Natural killer cell (primary cell): ENCODE results near the gene DSCAML1. TPM values are rescaled to one million over a fixed set of nuclear protein-coding genes. Genes with fewer than 3 reads are reported as not detected.

Experiments
- ATAC-seq, 3 donors: fragments of 150-1000 bp in 2 of 3; fragments of 200-7000 bp in 1 of 3; cut with Tn5 transposase; 1 replicate in 1 of 3; 2 replicates in 2 of 3; pipeline ENCODE4 v1.10.0; 2021; ENCODE audit warnings: mild to moderate bottlenecking in 2 of 3, moderate library complexity in 2 of 3
- DNase-seq, 2 donors: peaks; one replicate each; pipeline versions ENCODE4 v3.0.0 to v3.0.0-alpha.2; 2013 to 2021; ENCODE audit warnings: mixed read lengths in 1 of 2
- H3K27ac ChIP-seq: one replicate; pipeline ENCODE4 v1.5.1; 2013; ENCODE audit warnings: mild to moderate bottlenecking, low read length
- H3K27me3 ChIP-seq: one replicate; pipeline ENCODE4 v1.6.1; 2013; ENCODE audit warnings: low read length; ENCODE audit not compliant: control insufficient read depth, insufficient read depth
- H3K36me3 ChIP-seq: one replicate; pipeline ENCODE4 v1.6.1; 2013; ENCODE audit warnings: low read length; ENCODE audit not compliant: control insufficient read depth, insufficient read depth
- H3K4me1 ChIP-seq: one replicate; pipeline ENCODE4 v1.6.1; 2013; ENCODE audit warnings: low read length; ENCODE audit not compliant: control insufficient read depth, insufficient read depth
- H3K4me3 ChIP-seq: one replicate; pipeline ENCODE4 v1.5.1; 2013; ENCODE audit warnings: low read length
- H3K9me3 ChIP-seq: one replicate; pipeline ENCODE4 v1.6.1; 2013; ENCODE audit warnings: low read length; ENCODE audit not compliant: control insufficient read depth, insufficient read depth
- H3K27ac Mint-ChIP-seq, 2 donors: one replicate each; pipeline ENCODE4 v1.8.0; 2022; ENCODE audit warnings: mild to moderate bottlenecking in 2 of 2, mixed read lengths in 2 of 2, moderate library complexity in 1 of 2
- H3K27me3 Mint-ChIP-seq, 2 donors: one replicate each; pipeline ENCODE4 v1.8.0; 2022; ENCODE audit warnings: low read depth in 2 of 2, mixed read lengths in 2 of 2
- H3K36me3 Mint-ChIP-seq: one replicate; pipeline ENCODE4 v1.8.0; 2022; ENCODE audit warnings: mixed read lengths
- H3K4me1 Mint-ChIP-seq, 2 donors: one replicate each; pipeline ENCODE4 v1.8.0; 2022; ENCODE audit warnings: mixed read lengths in 2 of 2
- H3K4me3 Mint-ChIP-seq: one replicate; pipeline ENCODE4 v1.8.0; 2022; ENCODE audit warnings: mild to moderate bottlenecking, moderate library complexity, mixed read lengths
- H3K9me3 Mint-ChIP-seq, 2 donors: one replicate each; pipeline ENCODE4 v1.8.0; 2022; ENCODE audit warnings: mixed read lengths in 2 of 2
- WGBS: methylation state at CpG from one replicate; pipeline ENCODE4 v1.1.7; 2013; ENCODE audit warnings: missing lambda C conversion rate; ENCODE audit not compliant: insufficient coverage; 5-methylcytosine and 5-hydroxymethylcytosine counted together
- intact Hi-C: fragments of 100-400 bp; cut with micrococcal nuclease; formaldehyde crosslinking; loops from one replicate; pipeline ENCODE4 v1.14.2; 2022
- total RNA-seq, 4 donors: library from RNA; stranded (reverse); fragments of 120-200 nt in 1 of 4; gene quantifications; one replicate each; pipeline versions ENCODE4 v1.2.3 to v1.2.4, GENCODE V29; 2013 to 2022
- TF ChIP-seq, protein P1 (sequence below): fragments of 200-600 bp; IDR thresholded peaks from one replicate; pipeline ENCODE4 v1.8.0; 2022; ENCODE audit warnings: antibody characterized with exemption

The DSCAML1 gene
- total RNA-seq, 3 donors from 2014 or later (not counting 1 experiment from before 2014, with no cell fraction given), result 0.66 TPM; not detected in 2

DNA sequence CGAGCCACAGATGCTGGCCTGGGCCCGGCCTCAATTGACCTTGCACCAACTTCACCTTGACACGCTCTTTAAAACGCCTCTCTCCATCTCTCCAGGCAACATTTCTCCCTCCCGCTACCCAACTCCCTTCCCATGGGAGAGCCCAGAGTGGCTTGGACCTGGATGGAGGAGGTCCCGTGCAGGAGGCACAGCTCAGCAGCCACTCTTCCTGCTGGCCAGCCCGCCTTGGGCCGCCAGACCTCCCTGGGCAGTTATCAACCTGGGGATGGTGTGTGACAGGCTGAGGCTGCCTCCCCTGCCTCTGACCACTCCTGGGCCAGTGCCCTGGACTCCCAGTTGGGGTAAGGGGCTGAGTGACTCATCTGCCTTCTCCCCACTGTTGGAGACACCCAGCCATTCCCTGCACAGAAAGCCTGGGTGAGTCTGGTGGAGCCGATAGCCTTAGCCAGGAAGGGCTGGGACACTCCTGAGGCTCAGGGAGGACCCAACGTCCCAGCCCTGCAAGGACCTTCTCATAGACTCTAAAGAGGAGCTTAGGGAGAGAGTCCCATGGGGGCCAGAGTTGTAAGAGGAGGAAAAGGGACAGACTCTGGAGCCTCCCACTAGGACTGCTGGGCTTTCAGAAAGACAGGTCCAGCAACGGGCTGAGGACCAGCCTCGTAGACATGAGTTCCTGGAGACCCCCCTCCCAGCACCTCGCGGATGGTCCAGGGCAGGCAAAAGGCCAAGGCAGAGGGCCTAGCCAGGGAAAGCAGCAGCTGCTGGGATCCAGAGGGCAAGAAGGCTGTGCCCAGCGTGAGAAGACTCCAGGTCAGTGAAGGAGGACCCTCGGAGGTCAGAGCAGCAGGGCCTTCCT, 337.7 kb downstream of the DSCAML1 start:
- H3K27ac Mint-ChIP-seq, result no peak overlapping the region
- 88% methylated on average over 16 of the region's 16 CpGs for WGBS
- peaks cover 3 to 5% of the 10 kb centered on the region in 2 donors for H3K27me3 Mint-ChIP-seq
- H3K36me3 ChIP-seq, result no peaks in the 10 kb centered on the region
- H3K4me3 Mint-ChIP-seq, result no peak overlapping the region
- no peaks in the 10 kb centered on the region for H3K4me1 Mint-ChIP-seq
- DNase-seq (no peak), ATAC-seq (no peak)
- TF ChIP-seq, protein P1, sequence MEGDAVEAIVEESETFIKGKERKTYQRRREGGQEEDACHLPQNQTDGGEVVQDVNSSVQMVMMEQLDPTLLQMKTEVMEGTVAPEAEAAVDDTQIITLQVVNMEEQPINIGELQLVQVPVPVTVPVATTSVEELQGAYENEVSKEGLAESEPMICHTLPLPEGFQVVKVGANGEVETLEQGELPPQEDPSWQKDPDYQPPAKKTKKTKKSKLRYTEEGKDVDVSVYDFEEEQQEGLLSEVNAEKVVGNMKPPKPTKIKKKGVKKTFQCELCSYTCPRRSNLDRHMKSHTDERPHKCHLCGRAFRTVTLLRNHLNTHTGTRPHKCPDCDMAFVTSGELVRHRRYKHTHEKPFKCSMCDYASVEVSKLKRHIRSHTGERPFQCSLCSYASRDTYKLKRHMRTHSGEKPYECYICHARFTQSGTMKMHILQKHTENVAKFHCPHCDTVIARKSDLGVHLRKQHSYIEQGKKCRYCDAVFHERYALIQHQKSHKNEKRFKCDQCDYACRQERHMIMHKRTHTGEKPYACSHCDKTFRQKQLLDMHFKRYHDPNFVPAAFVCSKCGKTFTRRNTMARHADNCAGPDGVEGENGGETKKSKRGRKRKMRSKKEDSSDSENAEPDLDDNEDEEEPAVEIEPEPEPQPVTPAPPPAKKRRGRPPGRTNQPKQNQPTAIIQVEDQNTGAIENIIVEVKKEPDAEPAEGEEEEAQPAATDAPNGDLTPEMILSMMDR, result no peak
- no peaks in the 10 kb centered on the region for H3K9me3 ChIP-seq
- no peaks in the 10 kb centered on the region for H3K27me3 ChIP-seq
- no peak overlapping the region for H3K27ac ChIP-seq
- H3K4me1 ChIP-seq, result no peaks in the 10 kb centered on the region
- H3K9me3 Mint-ChIP-seq, result peaks cover 0 to 3% of the 10 kb centered on the region in 2 donors
- no peaks in the 10 kb centered on the region for H3K36me3 Mint-ChIP-seq
- intact Hi-C loops, result no loop called here
- no peak overlapping the region for H3K4me3 ChIP-seq

DNA sequence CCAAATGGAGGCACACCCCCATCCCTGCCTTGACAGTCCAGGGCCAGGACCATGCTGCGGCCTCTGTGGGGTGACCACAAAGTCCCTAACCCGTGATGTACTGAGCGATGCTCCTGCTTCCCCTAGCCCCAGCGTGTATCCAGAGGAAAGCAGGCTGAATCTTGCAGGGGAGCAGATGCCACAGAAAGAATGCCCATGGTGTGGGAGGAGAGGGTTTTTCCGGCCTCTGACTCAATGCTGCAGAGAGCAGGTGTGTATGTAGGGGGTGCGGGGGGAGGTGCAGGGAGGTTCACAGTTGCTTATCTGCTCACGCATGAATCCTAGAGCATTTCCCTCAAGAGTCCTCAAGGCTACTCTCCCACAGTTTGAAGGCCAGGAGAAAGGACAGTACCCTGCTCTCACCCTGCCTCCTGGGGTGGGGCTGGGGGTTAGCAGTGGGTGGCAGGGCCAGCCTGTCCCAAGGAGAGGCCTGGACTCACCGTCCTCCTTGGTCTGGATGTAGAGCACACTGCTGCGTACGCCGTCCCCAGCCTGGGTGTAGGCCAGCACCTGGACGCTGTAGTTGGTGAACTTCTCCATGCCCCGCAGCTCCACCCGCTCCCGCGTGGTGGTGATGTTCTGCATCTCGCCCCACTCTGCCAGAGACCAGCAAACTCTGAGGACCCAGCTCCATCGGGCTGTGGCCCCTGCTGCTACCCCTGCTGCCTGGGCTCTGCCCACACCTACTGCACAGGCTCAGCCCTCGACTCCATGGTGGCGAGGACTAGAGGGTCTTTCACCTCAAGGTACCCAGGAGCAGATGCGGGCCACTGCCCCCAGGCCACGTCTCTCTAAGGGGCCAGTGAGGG, 338.5 kb downstream of the DSCAML1 start:
- Mint-ChIP-seq H3K9me3 (peaks cover 0 to 5% of the 10 kb centered on the region in 2 donors), H3K36me3 (no peaks in the 10 kb centered on the region), H3K4me3 (no peak overlapping the region), H3K4me1 (no peaks in the 10 kb centered on the region), H3K27me3 (peaks cover 8 to 12% of the 10 kb centered on the region in 2 donors), H3K27ac (no peak overlapping the region)
- H3K36me3 ChIP-seq, result no peaks in the 10 kb centered on the region
- H3K27ac ChIP-seq, result no peak overlapping the region
- DNase-seq (no peak), ATAC-seq (no peak)
- no peak overlapping the region for H3K4me3 ChIP-seq
- H3K9me3 ChIP-seq, result no peaks in the 10 kb centered on the region
- TF ChIP-seq, protein P1, result no peak
- WGBS, result 89% methylated on average over 21 of the region's 22 CpGs
- intact Hi-C loops, result no loop called here
- no peaks in the 10 kb centered on the region for H3K4me1 ChIP-seq
- H3K27me3 ChIP-seq, result no peaks in the 10 kb centered on the region

DNA sequence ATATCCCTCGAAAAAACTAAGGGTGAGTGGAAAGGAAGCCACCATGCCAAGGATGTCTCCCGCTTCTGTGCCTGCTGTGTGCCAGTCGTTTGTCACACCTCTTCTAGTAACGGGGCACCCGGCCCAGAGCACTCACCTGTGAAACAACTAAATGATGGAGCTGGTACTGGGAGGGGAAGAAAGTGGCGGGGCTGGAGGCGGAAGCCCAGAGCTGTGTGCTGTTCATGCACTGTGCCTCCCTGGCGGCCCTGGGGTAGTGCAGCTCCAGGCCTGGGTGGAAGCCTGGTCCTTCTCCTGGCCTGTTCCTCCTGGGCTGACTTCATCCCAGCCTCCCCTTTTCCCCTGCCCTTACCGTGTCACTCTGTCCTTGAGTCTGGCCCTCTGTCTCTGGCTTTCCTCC, 339.2 kb downstream of the DSCAML1 start:
- intact Hi-C loops, result no loop called here
- no peak overlapping the region for H3K27ac ChIP-seq
- Mint-ChIP-seq H3K27me3 (peaks cover 8 to 14% of the 10 kb centered on the region in 2 donors), H3K9me3 (peaks cover 0 to 5% of the 10 kb centered on the region in 2 donors), H3K36me3 (no peaks in the 10 kb centered on the region), H3K27ac (no peak overlapping the region), H3K4me3 (no peak overlapping the region), H3K4me1 (no peaks in the 10 kb centered on the region)
- no peaks in the 10 kb centered on the region for H3K9me3 ChIP-seq
- 84% methylated on average over 9 of the region's 9 CpGs for WGBS
- no peaks in the 10 kb centered on the region for H3K36me3 ChIP-seq
- DNase-seq, result no peak
- TF ChIP-seq, protein P1, result no peak
- no peaks in the 10 kb centered on the region for H3K4me1 ChIP-seq
- no peak overlapping the region for H3K4me3 ChIP-seq
- H3K27me3 ChIP-seq, result no peaks in the 10 kb centered on the region
- no peak for ATAC-seq
